ENCODE data around the gene CTU1. TPM values are rescaled to one million over a fixed set of nuclear protein-coding genes. Genes with fewer than 3 reads are reported as not detected.

CTU1 gene
- total RNA-seq, 2 experiments from 2014 or later: 8.3 to 13.3 TPM

DNA sequence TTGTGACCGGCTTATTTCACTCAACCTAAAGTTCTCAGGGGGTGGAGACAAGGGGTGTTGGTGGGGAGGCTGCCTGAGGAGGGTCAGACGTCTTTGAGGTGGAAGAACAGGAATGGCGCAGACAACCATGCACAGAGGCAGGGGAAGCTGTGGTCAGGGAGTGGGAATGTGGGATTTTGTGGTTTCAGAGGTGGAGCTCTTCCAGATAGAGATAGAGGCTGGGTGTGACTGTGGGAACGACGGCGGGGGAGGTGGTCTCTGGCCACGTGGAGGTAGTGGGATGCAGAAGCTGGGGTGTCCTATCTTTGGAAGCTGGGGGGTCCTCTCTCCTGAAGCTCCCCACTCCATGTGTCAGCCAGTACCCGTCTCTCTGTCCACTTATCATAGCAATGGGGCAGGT lies 17.7 kb downstream of the CTU1 start:
- intact Hi-C loops (cut with micrococcal nuclease; ENCODE audit: unreplicated experiment): no loop called here

DNA sequence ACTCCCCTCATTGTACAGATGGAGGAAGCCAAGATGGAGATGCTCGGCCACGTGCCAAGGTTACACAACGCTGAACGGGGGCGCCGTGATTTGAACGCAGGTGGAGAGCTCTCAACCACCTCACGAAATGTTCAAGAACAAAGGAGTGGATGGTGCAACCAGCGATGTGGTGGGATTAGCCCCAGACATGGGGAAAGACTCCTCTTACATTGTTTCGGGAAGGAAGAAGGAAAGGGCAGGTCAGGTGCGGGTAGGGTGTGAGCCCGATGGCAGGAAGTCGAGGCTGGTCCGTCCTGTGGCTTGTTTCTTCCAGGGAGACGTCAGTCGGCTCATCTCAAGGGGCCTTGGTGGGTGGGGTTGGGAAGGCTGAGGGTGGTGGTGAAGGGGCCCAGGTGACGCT lies 18.4 kb downstream of the CTU1 start:
- H3K79me2 ChIP-seq (ENCODE audit: insufficient read depth, low read depth, low read length): no peaks in the 10 kb centered on the region
- no peak overlapping the region for H3K4me3 ChIP-seq (ENCODE audit: low read depth, low read length, poor library complexity, severe bottlenecking)
- H2AFZ ChIP-seq (ENCODE audit: low read length): no peak overlapping the region
- no peaks in the 10 kb centered on the region for H3K36me3 ChIP-seq (ENCODE audit: insufficient read depth, low read length)
- H3K4me1 ChIP-seq (ENCODE audit: insufficient read depth, low read length, poor library complexity, severe bottlenecking): no peaks in the 10 kb centered on the region
- TF ChIP-seq, protein P1, sequence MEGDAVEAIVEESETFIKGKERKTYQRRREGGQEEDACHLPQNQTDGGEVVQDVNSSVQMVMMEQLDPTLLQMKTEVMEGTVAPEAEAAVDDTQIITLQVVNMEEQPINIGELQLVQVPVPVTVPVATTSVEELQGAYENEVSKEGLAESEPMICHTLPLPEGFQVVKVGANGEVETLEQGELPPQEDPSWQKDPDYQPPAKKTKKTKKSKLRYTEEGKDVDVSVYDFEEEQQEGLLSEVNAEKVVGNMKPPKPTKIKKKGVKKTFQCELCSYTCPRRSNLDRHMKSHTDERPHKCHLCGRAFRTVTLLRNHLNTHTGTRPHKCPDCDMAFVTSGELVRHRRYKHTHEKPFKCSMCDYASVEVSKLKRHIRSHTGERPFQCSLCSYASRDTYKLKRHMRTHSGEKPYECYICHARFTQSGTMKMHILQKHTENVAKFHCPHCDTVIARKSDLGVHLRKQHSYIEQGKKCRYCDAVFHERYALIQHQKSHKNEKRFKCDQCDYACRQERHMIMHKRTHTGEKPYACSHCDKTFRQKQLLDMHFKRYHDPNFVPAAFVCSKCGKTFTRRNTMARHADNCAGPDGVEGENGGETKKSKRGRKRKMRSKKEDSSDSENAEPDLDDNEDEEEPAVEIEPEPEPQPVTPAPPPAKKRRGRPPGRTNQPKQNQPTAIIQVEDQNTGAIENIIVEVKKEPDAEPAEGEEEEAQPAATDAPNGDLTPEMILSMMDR (conservative IDR thresholded peaks at IDR 0.05; ENCODE audit: low read length): no peak
- TF ChIP-seq EZH2phosphoT487 (IDR thresholded peaks at IDR 0.05; ENCODE audit: borderline replicate concordance, low read depth, low read length): no peak
- no peak for DNase-seq (ENCODE audit: low spot score)
- no peak overlapping the region for H3K4me2 ChIP-seq (ENCODE audit: low read length)
- intact Hi-C loops (cut with micrococcal nuclease; ENCODE audit: unreplicated experiment): no loop called here
- H3K27ac ChIP-seq (ENCODE audit: low read depth, low read length, poor library complexity, severe bottlenecking): no peak overlapping the region
- no peaks in the 10 kb centered on the region for H3K9me2 ChIP-seq (ENCODE audit: insufficient read depth, low read length)
- ChIA-PET POLR2A (no interaction called here), CTCF (ENCODE audit: unreplicated experiment) (no interaction called here)
- no peaks in the 10 kb centered on the region for H3K9me3 ChIP-seq (ENCODE audit: low read length)
- H4K20me1 ChIP-seq (ENCODE audit: insufficient read depth, low read length): no peaks in the 10 kb centered on the region
- BruUV-seq (replicated peaks): no TSS peak

More for the DNA sequence above, 17.7 kb downstream of the CTU1 start:
- no peaks in the 10 kb centered on the region for H3K9me3 ChIP-seq (ENCODE audit: low read length)
- no peaks in the 10 kb centered on the region for H4K20me1 ChIP-seq (ENCODE audit: insufficient read depth, low read length)
- H3K4me3 ChIP-seq (ENCODE audit: low read depth, low read length, poor library complexity, severe bottlenecking): no peak overlapping the region
- H3K36me3 ChIP-seq (ENCODE audit: insufficient read depth, low read length): no peaks in the 10 kb centered on the region; the same call in 1 of the 2 replicates
- no peaks in the 10 kb centered on the region for H3K9me2 ChIP-seq (ENCODE audit: insufficient read depth, low read length)
- H3K27ac ChIP-seq (ENCODE audit: low read depth, low read length, poor library complexity, severe bottlenecking): no peak overlapping the region
- TF ChIP-seq EZH2phosphoT487 (IDR thresholded peaks at IDR 0.05; ENCODE audit: borderline replicate concordance, low read depth, low read length): no peak
- TF ChIP-seq, protein P1 (conservative IDR thresholded peaks at IDR 0.05; ENCODE audit: low read length): no peak
- ChIA-PET POLR2A (no interaction called here), CTCF (ENCODE audit: unreplicated experiment) (no interaction called here)
- H3K4me2 ChIP-seq (ENCODE audit: low read length): no peak overlapping the region
- no peaks in the 10 kb centered on the region for H3K79me2 ChIP-seq (ENCODE audit: insufficient read depth, low read depth, low read length)
- H3K4me1 ChIP-seq (ENCODE audit: insufficient read depth, low read length, poor library complexity, severe bottlenecking): no peaks in the 10 kb centered on the region
- no TSS peak for BruUV-seq (replicated peaks)
- no peak for DNase-seq (ENCODE audit: low spot score)
- H2AFZ ChIP-seq (ENCODE audit: low read length): no peak overlapping the region

DNA sequence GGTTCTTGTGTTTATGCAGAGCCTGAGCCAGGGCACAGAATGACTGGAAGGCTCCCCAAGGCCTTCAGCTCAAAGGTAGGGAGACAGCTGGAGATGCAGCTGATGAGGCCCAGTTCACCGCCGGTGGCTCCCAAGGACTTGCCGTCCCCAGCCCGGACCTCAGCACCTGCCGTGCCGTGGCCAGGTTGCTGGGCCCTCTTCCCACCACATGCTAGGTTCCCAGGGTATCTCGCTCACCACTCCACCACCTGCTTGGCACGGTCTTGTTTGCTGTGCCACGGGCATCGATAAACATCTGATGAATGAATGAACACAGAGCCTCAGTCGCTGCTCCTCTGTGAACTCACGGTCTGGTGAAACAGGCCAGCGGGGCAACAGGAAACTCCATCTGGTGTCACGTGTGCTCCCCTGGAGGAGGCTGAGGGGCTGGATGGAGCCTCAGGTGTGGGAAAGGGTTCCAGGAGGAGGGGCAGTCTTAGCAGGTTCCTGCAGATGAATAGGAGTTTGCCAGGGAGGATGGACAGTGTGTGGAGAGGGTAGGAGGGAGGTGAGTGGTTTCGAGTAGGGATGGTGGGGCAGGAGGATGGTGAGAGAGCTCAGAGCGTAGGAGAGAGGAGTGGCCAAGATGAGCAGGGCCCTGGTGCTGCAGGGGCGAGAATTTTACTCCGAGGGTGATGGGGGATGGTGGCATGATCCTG lies 21.9 kb downstream of the CTU1 start:
- Histone ChIP-seq H3K9me2 (ENCODE audit: insufficient read depth, low read length) (no peaks in the 10 kb centered on the region), H4K20me1 (ENCODE audit: insufficient read depth, low read length) (no peaks in the 10 kb centered on the region), H3K4me1 (ENCODE audit: insufficient read depth, low read length, poor library complexity, severe bottlenecking) (no peaks in the 10 kb centered on the region), H3K4me3 (ENCODE audit: low read depth, low read length, poor library complexity, severe bottlenecking) (no peak overlapping the region), H3K4me2 (ENCODE audit: low read length) (no peak overlapping the region), H3K79me2 (ENCODE audit: insufficient read depth, low read depth, low read length) (no peaks in the 10 kb centered on the region), H3K27ac (ENCODE audit: low read depth, low read length, poor library complexity, severe bottlenecking) (no peak overlapping the region), H3K36me3 (ENCODE audit: insufficient read depth, low read length) (no peaks in the 10 kb centered on the region), H2AFZ (ENCODE audit: low read length) (no peak overlapping the region), H3K9me3 (ENCODE audit: low read length) (no peaks in the 10 kb centered on the region)
- no peak for TF ChIP-seq EZH2phosphoT487 (IDR thresholded peaks at IDR 0.05; ENCODE audit: borderline replicate concordance, low read depth, low read length)
- TF ChIP-seq, protein P1 (conservative IDR thresholded peaks at IDR 0.05; ENCODE audit: low read length): no peak
- BruUV-seq (replicated peaks): no TSS peak
- DNase-seq (ENCODE audit: low spot score): no peak
- CTCF ChIA-PET (ENCODE audit: unreplicated experiment): no interaction called here
- intact Hi-C loops (cut with micrococcal nuclease; ENCODE audit: unreplicated experiment): no loop called here
- POLR2A ChIA-PET: no interaction called here
